AG04450 (cell line): ENCODE data around the gene CCL1. TPM values are rescaled to one million over a fixed set of nuclear protein-coding genes. Genes with fewer than 3 reads are reported as not detected.

Source experiments
- CTCF ChIA-PET: fragments of 300-600, 350-600 bp; formaldehyde crosslinking; extraction: SDS; loops from one replicate; lab custom pipeline; 2022; ENCODE audit warnings: antibody characterized with exemption, inconsistent platforms; lab: Charles Lee
- POLR2A ChIA-PET: fragments of 350-600 bp; formaldehyde crosslinking; extraction: SDS; loops from one replicate; lab custom pipeline; 2021; ENCODE audit warnings: antibody characterized with exemption, inconsistent platforms; lab: Yijun Ruan, JAX
- DNase-seq: peaks from one replicate; pipeline ENCODE4 v3.0.0-alpha.2; 2011; ENCODE audit warnings: low read depth, low spot score
- H3K27ac ChIP-seq: one replicate; pipeline ENCODE4 v1.5.1; 2012; ENCODE audit warnings: low read depth, low read length, control low read depth
- H3K27me3 ChIP-seq: one replicate; pipeline ENCODE4 v1.6.0; 2012; ENCODE audit warnings: low read length; ENCODE audit not compliant: control insufficient read depth, insufficient read depth
- H3K4me3 ChIP-seq: 2 replicates; pipeline ENCODE4 v1.5.1; 2011; ENCODE audit warnings: mild to moderate bottlenecking, low read depth, low read length, control low read depth
- H3K9me3 ChIP-seq: 2 replicates; pipeline ENCODE4 v1.5.1; 2012; ENCODE audit warnings: low read length; ENCODE audit not compliant: control insufficient read depth, insufficient read depth
- polyA plus RNA-seq: library from polyadenylated mRNA; depleted of rRNA; stranded (reverse); fragments of >200 nt; gene quantifications from 2 replicates; pipeline ENCODE4 v1.2.3, GENCODE V29; 2011
- TF ChIP-seq, protein P1 (sequence below): IDR thresholded peaks from 2 replicates; pipeline ENCODE4 v1.5.1; 2011; ENCODE audit warnings: low read depth, low read length, control low read depth, inconsistent platforms

The CCL1 gene
- polyA plus RNA-seq, 1 experiment: not detected

GRCh38 chr17:34406226-34406625, 43.2 kb upstream of the CCL1 start:
- no peaks in the 10 kb centered on the region for H3K9me3 ChIP-seq
- no peak overlapping the region for H3K4me3 ChIP-seq
- no peak for DNase-seq
- H3K27me3 ChIP-seq: peaks cover 1% of the 10 kb centered on the region
- ChIA-PET CTCF (no interaction called here), POLR2A (no interaction called here)
- TF ChIP-seq, protein P1, sequence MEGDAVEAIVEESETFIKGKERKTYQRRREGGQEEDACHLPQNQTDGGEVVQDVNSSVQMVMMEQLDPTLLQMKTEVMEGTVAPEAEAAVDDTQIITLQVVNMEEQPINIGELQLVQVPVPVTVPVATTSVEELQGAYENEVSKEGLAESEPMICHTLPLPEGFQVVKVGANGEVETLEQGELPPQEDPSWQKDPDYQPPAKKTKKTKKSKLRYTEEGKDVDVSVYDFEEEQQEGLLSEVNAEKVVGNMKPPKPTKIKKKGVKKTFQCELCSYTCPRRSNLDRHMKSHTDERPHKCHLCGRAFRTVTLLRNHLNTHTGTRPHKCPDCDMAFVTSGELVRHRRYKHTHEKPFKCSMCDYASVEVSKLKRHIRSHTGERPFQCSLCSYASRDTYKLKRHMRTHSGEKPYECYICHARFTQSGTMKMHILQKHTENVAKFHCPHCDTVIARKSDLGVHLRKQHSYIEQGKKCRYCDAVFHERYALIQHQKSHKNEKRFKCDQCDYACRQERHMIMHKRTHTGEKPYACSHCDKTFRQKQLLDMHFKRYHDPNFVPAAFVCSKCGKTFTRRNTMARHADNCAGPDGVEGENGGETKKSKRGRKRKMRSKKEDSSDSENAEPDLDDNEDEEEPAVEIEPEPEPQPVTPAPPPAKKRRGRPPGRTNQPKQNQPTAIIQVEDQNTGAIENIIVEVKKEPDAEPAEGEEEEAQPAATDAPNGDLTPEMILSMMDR: no peak
- no peak overlapping the region for H3K27ac ChIP-seq

GRCh38 chr17:34403006-34403405, 40.0 kb upstream of the CCL1 start:
- ChIA-PET POLR2A (no interaction called here), CTCF (no interaction called here)
- TF ChIP-seq, protein P1: no peak
- H3K27me3 ChIP-seq: peaks cover 3% of the 10 kb centered on the region
- no peak overlapping the region for H3K27ac ChIP-seq
- no peak for DNase-seq
- H3K9me3 ChIP-seq: no peaks in the 10 kb centered on the region
- no peak overlapping the region for H3K4me3 ChIP-seq

DNA sequence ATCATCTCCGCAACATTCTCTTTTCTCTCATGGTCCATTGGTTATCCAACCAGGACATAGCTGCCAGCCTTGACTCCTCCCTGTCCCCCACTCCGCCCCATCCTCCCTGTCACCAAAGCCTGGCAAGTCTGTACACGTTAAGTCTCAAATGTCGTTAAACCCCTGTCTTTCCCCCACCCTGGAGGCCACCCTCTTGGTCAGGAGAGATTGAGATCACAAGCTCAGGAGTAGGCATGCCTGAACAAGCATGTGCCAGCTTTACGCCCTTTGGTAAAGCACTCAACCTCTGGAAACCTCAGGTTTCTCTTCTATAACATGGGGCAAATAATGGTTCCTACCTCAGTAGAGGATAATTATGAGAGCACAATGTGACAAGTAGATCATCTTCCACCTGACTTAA, 38.1 kb upstream of the CCL1 start:
- DNase-seq: no peak
- Histone ChIP-seq H3K9me3 (no peaks in the 10 kb centered on the region), H3K27ac (no peak overlapping the region), H3K27me3 (peaks cover 3% of the 10 kb centered on the region), H3K4me3 (no peak overlapping the region)
- ChIA-PET POLR2A (no interaction called here), CTCF (no interaction called here)
- TF ChIP-seq, protein P1: no peak

GRCh38 chr17:34400301-34400931, 37.4 kb upstream of the CCL1 start:
- no peak for DNase-seq
- TF ChIP-seq, protein P1: no peak
- POLR2A ChIA-PET: no interaction called here
- no peaks in the 10 kb centered on the region for H3K9me3 ChIP-seq
- no peak overlapping the region for H3K4me3 ChIP-seq
- peaks cover 3% of the 10 kb centered on the region for H3K27me3 ChIP-seq
- CTCF ChIA-PET: interaction anchor here (1.2 kb wide), 1 partner anchor 20 kb away, joined by 3 read pairs; no protein-coding TSS in a partner anchor
- no peak overlapping the region for H3K27ac ChIP-seq

DNA sequence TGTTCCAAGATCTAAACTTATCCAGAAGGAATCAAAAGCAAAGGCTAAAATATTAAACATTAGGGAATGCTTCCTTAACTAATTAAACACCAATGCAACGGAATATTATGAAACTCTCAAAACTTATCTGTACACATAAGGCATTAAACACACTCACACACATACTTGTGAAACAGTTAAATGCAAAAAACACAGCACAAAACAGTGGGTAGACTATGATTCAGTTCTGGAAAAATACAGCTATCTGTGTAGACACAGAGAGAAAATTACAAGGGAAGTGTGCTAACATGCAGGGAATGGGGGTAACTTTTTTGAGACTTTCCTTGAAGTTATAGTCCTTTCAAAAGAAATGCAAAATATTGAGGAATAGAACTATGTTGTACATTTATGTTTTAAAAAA, 36.7 kb upstream of the CCL1 start:
- ChIA-PET POLR2A (no interaction called here), CTCF (interaction anchor here (0.6 to 1.2 kb wide), 2 partner anchors 20 to 1791 kb away, joined by 3 to 4 read pairs; no protein-coding TSS in a partner anchor)
- Histone ChIP-seq H3K9me3 (no peaks in the 10 kb centered on the region), H3K27ac (no peak overlapping the region), H3K4me3 (no peak overlapping the region), H3K27me3 (peaks cover 3% of the 10 kb centered on the region)
- TF ChIP-seq, protein P1: no peak
- DNase-seq: no peak
